SK-N-DZ (cell line): ENCODE data around the gene CHST11.

Experiments
- DNase-seq: peaks from one replicate; pipeline ENCODE4 v3.0.0-alpha.2; 2015; ENCODE audit warnings: low spot score

CHST11 gene

GRCh38 chr12:104652358-104652757 is 195.6 kb downstream of the CHST11 start:
- DNase-seq = no peak

DNA sequence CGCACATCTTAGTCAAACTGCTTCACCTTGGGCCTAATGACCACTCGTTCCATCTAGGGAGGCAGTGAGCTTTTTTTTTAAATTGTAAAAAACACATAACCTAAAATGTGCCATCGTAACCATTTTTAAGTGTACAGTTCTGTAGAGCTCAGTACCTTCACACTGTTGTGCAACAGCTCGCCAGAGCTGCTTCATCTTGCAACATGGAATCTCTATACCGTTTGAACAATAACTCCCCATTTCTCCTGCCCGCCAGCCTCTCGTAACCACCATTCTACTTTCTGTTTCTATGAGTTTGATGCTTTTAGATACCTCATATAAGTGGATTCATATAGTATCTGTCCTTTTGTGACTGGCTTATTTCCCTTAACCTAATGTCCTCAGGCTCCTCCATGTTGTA is 196.2 kb downstream of the CHST11 start:
- DNase-seq = no peak

DNA sequence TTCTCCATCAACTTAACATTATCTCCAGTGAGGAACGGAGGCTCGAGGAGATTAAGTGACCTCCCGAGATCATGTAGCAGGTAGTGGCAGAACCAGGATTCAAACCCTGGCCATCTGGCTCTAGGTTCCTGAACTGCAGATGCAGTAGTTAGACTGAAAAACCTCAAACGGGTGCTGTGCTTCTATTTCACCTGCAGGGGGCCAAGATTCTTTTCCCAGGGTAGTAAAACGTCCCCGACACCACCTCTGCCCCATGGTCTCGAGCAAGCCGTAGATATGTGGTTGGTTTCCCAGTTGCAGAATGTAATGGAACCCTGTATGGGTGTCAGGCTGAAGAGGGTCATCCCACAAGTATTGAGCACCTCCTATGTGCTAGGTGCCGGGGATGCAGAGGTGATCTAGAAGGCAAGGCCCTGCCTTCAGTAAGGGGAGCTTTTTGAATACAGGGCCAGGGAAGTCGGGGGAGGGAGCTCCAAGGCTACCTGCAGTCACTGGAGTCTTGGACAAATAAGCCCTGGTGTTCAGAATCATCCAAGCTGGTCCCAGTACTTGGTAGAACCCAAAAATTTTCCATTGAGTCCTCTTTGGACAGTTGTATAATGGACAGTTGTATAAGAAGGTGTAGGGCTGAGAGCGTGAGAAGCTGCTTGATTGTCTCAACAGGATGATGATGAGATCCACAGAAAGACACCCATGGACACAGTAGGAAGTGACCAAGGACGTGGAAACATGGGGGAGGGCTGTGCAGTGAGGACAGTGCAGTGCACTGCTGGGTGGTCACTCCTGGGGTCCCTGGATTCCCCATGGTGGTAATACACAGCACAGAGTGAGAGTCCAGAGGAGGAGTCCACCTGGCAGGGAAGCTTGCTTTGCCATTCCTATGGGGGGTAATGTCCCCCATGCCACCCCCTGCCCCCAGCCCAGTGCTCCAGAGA is 197.2 kb downstream of the CHST11 start:
- no peak for DNase-seq

GRCh38 chr12:104654665-104655609 is 198.2 kb downstream of the CHST11 start:
- DNase-seq = no peak

DNA sequence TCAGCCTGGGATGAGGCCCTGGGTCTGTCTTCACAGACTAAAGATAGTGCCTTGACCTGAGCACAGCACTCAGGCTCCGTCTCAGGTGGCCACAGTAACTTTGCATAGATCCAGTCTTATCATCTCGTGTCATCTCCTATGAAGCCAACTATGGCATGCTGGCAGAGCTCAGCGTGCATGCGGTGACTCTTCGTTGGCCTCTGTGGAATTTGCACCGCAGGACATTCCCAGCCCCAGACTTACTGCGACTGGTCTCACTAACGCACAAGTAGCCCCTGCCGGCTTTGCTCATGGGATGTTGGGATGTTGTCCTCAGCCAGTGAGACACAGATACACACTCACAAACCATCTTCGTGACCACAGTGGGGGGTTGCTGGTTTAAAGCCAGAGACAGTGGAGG is 199.6 kb downstream of the CHST11 start:
- DNase-seq = no peak

DNA sequence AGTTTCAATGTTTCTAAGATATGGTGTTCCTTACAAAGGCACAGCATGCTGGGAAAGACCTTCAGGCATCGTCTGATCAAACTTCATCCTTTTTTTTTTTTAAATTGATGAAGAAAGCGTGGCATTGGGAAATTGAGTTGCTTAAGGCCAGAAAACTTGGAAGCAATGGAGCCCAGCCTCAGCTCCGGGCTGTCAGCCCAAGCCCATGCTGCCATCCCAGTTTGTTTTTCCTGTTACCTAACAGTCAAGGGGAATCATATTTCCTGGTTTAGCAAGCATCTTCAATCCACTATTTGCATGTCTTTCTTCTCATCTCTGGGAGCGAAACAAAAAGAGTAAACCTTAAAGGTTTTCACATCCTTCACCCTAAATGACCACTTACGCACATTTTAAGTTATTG is 200.2 kb downstream of the CHST11 start:
- no peak for DNase-seq

DNA sequence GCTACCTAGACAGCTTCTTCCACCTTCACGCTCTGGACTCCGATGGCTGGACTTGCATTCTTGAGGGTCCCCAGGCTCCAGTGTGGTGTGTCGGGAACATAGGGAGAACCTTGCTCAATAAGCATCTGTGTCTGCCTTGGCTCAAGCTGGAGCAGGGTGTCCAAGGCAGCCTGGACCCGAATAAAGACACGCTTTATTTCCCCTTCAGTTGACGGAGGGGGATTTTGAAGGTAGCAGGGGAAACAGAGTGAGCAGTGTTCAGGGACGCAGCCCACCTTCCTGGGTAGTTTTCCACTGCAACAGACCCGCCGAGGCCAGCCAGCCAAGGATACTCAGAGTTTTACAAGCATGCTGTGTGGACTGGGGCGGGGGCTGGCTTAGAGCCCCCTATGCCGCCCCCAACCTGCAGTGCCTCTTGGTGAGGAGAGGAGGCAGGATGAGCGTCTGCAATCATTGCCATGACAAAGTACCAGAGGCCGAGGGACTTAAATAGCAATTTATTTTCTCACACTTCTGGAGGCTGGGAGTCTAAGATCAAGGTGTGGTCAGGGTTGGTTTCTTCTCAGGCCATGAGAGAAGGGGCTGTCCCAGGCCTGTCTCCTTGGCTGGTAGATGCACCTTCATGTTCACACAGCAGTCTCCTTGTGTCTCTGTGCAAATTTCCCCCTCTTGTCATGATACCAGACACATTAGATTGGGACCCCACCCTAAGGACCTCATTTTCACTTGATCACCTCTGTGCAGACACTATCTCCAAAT is 201.2 kb downstream of the CHST11 start:
- DNase-seq = no peak

DNA sequence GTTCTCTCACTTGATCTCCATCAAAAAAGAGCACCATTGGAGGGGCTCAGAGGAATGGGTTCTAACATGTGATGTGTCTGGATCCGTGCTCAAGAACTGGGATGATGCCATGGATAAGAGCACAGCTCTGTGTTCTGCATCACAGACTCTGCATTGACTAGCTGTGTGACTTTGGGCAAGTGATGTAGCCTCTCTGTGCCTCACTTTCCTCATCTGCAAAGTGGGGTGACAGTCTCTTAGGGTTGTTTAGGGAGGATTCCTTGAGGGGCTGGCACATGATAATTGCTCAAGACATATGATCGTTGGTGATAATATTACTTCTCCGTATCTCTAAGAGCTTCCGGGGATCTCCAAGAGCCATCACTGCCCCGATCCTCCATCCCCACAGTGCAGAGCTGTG is 202.3 kb downstream of the CHST11 start:
- no peak for DNase-seq

GRCh38 chr12:104662203-104662602 is 205.5 kb downstream of the CHST11 start:
- DNase-seq = no peak

GRCh38 chr12:104662908-104663307 is 206.2 kb downstream of the CHST11 start:
- DNase-seq = no peak

DNA sequence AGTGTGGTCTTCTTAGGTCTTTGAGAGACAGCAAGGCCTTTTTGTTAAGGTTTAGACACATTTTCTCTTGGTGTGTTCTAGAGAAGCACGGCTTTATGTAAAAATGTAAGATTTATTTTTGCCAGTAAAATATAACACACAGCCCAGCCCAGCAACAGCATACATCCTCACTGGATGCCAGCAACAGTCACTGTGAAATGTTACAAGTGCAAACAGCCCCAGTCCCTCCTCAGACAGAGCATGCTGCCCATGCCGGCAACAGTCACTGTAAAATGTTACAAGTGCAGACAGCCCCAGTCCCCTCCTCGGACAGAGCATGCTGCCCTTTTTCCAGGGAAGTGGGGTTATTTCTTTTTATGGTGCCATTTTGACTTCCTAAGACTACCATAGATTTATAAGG is 207.6 kb downstream of the CHST11 start:
- no peak for DNase-seq

DNA sequence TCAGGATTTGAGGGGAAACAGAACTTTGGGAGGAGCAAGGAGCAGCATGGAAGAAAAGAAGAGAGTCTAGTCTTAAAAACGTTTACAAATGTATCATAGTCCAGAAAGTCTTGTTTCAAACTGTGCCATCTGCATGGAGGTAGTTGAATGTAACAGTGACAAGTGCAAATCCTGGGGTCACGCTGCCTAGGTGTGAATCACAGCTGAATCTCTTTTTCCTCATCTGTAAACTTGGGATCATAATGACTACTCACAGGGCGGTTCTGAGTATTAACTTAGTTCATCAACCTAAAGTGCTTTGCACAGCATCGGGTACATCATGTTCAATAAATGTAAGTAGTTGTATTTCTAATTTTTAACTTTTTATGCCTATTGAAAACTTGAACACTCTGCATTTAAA is 208.5 kb downstream of the CHST11 start:
- DNase-seq = no peak

DNA sequence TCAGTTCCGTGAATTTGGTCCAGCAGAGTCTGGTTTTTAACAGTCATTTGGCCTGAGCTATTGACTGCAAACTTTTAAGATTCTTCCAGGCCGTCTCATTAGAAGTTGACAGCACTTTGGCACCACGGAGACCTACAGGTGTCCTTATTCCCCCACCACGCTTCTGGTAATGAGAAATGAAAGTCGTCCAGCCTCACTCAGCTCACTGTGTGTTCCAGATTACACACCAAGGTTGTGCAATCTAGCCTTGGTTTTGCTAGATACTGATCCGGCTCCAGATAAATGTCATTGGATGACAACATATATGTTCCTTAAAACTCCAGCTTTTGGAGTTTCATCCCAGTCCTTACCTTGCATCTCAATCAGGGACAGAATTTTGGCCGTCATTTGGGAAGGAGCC is 210.4 kb downstream of the CHST11 start:
- DNase-seq = no peak

GRCh38 chr12:104668274-104668718 is 211.5 kb downstream of the CHST11 start:
- DNase-seq = peak; percentile 44

- DNase-seq = peak; percentile 41
Observed at GRCh38 chr12:104669089-104669721, 212.5 kb downstream of the CHST11 start.

- DNase-seq = no peak
Observed at GRCh38 chr12:104669851-104670337, 213.1 kb downstream of the CHST11 start.

- no peak for DNase-seq
Observed at GRCh38 chr12:104670439-104671408, 214.0 kb downstream of the CHST11 start.

DNA sequence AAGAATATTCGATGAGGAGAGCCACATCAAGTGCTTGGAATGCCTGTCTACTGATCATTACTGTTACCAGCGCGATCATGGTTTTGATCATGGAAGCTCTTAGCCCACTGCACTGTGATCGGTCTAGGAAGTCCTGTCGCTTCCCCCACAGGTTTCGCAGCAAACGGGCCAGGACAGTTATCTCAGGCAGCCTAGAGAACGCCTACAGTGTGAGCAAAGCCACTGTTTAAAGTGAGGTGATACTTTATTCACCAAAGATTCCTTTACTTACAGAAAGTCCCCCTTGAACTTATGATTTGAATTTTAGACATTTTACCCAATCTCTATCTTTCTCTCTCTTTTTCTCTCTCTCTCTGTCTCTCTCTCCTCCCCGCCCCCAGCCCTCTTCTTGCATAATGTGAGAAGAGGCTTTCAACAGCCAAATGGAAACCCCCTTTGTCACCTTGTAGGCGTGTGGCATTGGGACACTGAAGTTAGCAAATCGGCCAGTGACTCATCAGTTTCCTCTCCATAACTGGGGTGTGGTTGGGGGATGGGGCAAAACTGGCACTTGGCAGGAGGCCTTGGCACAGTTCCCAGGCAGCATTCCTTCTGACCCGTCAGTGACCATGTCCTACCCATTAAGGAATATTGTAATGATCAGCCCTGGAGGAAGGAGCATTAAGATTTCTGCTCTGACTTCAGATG is 214.8 kb downstream of the CHST11 start:
- no peak for DNase-seq

- DNase-seq = no peak
Observed at GRCh38 chr12:104672096-104672445, 215.3 kb downstream of the CHST11 start.
